Nephron (organoid): Measurements from ENCODE around the gene DNLZ.

Source experiments
- H3K27ac Mint-ChIP-seq, 3 experiments: 2 replicates each; pipeline ENCODE4 v1.8.0; 2020; ENCODE audit warnings: mixed read lengths in 3 of 3, mild to moderate bottlenecking in 2 of 3, moderate library complexity in 1 of 3
- H3K27me3 Mint-ChIP-seq: 2 replicates; pipeline ENCODE4 v1.8.0; 2021; ENCODE audit warnings: low read depth, mild to moderate bottlenecking, moderate library complexity, mixed read lengths
- H3K36me3 Mint-ChIP-seq: 2 replicates; pipeline ENCODE4 v1.8.0; 2020; ENCODE audit warnings: low read depth, mixed read lengths
- H3K4me1 Mint-ChIP-seq: 2 replicates; pipeline ENCODE4 v1.8.0; 2020; ENCODE audit warnings: mixed read lengths
- H3K4me3 Mint-ChIP-seq, 3 experiments: 2 replicates each; pipeline ENCODE4 v1.8.0; 2020; ENCODE audit warnings: mild to moderate bottlenecking in 3 of 3, mixed read lengths in 3 of 3, moderate library complexity in 2 of 3
- H3K9me3 Mint-ChIP-seq: 2 replicates; pipeline ENCODE4 v1.8.0; 2020; ENCODE audit warnings: mixed read lengths
- TF ChIP-seq, protein P1 (sequence below), 3 experiments: fragments of 200-600 bp; sonication (generic); IDR thresholded peaks; one replicate each; pipeline ENCODE4 v1.5.0; 2021; ENCODE audit warnings: antibody characterized with exemption in 3 of 3; ENCODE audit not compliant: unreplicated experiment in 3 of 3

DNLZ gene

GRCh38 chr9:136397643-136398042 is 34.1 kb upstream of the DNLZ start:
- peaks cover 9% of the 10 kb centered on the region for H3K4me1 Mint-ChIP-seq
- TF ChIP-seq, protein P1, sequence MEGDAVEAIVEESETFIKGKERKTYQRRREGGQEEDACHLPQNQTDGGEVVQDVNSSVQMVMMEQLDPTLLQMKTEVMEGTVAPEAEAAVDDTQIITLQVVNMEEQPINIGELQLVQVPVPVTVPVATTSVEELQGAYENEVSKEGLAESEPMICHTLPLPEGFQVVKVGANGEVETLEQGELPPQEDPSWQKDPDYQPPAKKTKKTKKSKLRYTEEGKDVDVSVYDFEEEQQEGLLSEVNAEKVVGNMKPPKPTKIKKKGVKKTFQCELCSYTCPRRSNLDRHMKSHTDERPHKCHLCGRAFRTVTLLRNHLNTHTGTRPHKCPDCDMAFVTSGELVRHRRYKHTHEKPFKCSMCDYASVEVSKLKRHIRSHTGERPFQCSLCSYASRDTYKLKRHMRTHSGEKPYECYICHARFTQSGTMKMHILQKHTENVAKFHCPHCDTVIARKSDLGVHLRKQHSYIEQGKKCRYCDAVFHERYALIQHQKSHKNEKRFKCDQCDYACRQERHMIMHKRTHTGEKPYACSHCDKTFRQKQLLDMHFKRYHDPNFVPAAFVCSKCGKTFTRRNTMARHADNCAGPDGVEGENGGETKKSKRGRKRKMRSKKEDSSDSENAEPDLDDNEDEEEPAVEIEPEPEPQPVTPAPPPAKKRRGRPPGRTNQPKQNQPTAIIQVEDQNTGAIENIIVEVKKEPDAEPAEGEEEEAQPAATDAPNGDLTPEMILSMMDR (IDR thresholded peaks at IDR 0.05; ENCODE audit: unreplicated experiment in 3 of 3), result no peak
- H3K4me3 Mint-ChIP-seq, result no peak overlapping the region
- no peaks in the 10 kb centered on the region for H3K27me3 Mint-ChIP-seq
- H3K9me3 Mint-ChIP-seq, result no peaks in the 10 kb centered on the region
- peaks cover 28% of the 10 kb centered on the region for H3K36me3 Mint-ChIP-seq
- H3K27ac Mint-ChIP-seq, result no peak overlapping the region

GRCh38 chr9:136396219-136396515 is 32.6 kb upstream of the DNLZ start:
- TF ChIP-seq, protein P1 (IDR thresholded peaks at IDR 0.05; ENCODE audit: unreplicated experiment in 3 of 3), result no peak
- H3K27ac Mint-ChIP-seq, result no peak overlapping the region
- peaks cover 9% of the 10 kb centered on the region for H3K4me1 Mint-ChIP-seq
- H3K27me3 Mint-ChIP-seq, result no peaks in the 10 kb centered on the region
- H3K4me3 Mint-ChIP-seq, result peak overlapping the region in 2 of 3 experiments; percentile 67 to 71
- no peaks in the 10 kb centered on the region for H3K9me3 Mint-ChIP-seq
- H3K36me3 Mint-ChIP-seq, result peaks cover 29% of the 10 kb centered on the region

DNA sequence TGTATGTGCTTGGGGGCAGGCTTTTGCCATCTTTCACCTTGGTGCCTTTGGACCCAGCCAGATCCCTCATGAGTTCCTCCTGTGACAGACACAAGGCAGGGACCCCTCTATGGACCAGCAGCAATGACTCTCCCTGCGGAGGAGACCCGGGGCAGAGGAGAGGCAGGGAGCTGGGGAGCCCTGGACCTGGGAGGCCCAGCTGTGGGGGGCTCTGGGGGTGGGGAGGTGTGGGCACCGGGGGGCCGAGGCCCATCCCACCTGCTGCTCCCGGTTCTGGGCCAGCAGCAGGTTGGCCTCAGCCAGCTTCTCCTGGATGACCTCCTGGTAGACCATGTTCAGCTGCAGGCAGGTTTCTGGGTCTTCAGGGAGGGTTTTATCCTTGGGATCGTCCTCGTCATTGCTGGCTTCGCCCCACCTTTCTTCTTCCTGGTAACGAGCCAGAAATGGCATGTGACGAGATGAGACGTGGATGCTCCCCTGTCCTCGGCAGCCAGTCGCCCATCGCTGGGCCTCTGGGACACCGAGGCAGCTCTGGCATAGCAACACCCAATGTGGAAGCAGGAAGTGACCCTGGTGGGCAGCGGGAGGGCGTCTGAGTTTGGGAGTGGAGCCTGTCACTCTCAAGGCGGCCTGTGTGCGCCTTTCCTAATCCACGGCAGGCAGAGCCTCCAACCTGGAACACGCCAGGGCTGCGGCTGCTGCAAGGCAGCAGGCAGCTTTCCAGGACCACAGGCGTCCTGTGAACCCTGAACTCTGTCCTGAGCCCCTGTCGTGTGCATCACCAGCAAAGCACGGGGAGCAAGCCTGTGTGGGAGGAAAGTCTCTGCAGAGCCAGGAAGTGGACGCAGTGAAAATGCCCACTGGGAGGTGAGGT is 32.0 kb upstream of the DNLZ start:
- peaks cover 31% of the 10 kb centered on the region for H3K36me3 Mint-ChIP-seq

DNA sequence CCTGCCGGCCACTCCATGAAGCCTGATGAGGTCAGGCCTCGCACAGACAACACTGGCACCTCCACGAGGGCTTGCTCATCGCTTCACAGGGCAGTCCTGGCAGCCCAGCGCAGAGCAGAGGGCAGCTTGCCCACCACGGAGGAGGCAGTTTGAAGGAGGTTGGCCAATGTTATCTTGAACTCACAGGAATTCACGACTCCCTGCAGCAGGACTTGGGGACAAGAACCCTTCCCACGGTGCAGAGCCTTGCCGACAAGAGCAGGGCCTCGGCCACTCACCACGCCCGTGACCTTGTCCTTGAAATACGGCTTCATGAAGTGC is 31.4 kb upstream of the DNLZ start:
- Mint-ChIP-seq H3K36me3 (peaks cover 32% of the 10 kb centered on the region), H3K27ac (no peak overlapping the region), H3K4me1 (peaks cover 9% of the 10 kb centered on the region), H3K4me3 (no peak overlapping the region), H3K9me3 (no peaks in the 10 kb centered on the region), H3K27me3 (no peaks in the 10 kb centered on the region)
- TF ChIP-seq, protein P1 (IDR thresholded peaks at IDR 0.05; ENCODE audit: unreplicated experiment in 3 of 3), result no peak

More for the DNA sequence above, 32.0 kb upstream of the DNLZ start:
- Mint-ChIP-seq H3K9me3 (no peaks in the 10 kb centered on the region), H3K4me3 (peak overlapping the region in 1 of 3 experiments; percentile 28), H3K27me3 (no peaks in the 10 kb centered on the region), H3K27ac (no peak overlapping the region), H3K4me1 (peaks cover 9% of the 10 kb centered on the region)
- TF ChIP-seq, protein P1 (IDR thresholded peaks at IDR 0.05; ENCODE audit: unreplicated experiment in 3 of 3), result no peak

GRCh38 chr9:136394312-136395019 is 30.9 kb upstream of the DNLZ start:
- Mint-ChIP-seq H3K9me3 (no peaks in the 10 kb centered on the region), H3K27ac (no peak overlapping the region), H3K36me3 (peaks cover 37% of the 10 kb centered on the region), H3K4me1 (peaks cover 9% of the 10 kb centered on the region), H3K4me3 (no peak overlapping the region), H3K27me3 (no peaks in the 10 kb centered on the region)
- TF ChIP-seq, protein P1 (IDR thresholded peaks at IDR 0.05; ENCODE audit: unreplicated experiment in 3 of 3), result no peak
